HepG2 (cell line): Measurements from ENCODE around the gene RNU11. TPM values are rescaled to one million over a fixed set of nuclear protein-coding genes. Genes with fewer than 3 reads are reported as not detected.
A peak's percentile ranks its signal among the peaks of the same experiment; 100 is the strongest.

ENCODE experiments used
- ATF3 ChIP-seq: sonication (generic); formaldehyde crosslinking; IDR thresholded peaks from 2 replicates; pipeline ENCODE4 v1.4.0; 2020; ENCODE audit warnings: missing genetic modification reagents
- CREB1 ChIP-seq, 2 experiments: fragments of 450-650 bp in 1 of 2; IDR thresholded peaks; 2 replicates each; pipeline ENCODE4 v1.6.1; 2016 to 2017; ENCODE audit warnings: control low read depth in 1 of 2, mild to moderate bottlenecking in 1 of 2, missing compliant biosample characterization in 1 of 2, missing genetic modification characterization in 1 of 2
- CSRNP1 ChIP-seq: sonication (generic); formaldehyde crosslinking; IDR thresholded peaks from 2 replicates; pipeline ENCODE4 v1.8.1; 2023; ENCODE audit warnings: mild to moderate bottlenecking, missing genetic modification reagents
- HCFC1 ChIP-seq: fragments of 150-350 bp; IDR thresholded peaks from 2 replicates; pipeline ENCODE4 v1.6.1; 2014; ENCODE audit warnings: low read depth, low read length
- HNRNPUL1 ChIP-seq: fragments of 200-400 bp; formaldehyde crosslinking; IDR thresholded peaks from 2 replicates; pipeline ENCODE4 v1.6.1; 2017; ENCODE audit warnings: low read depth, mild to moderate bottlenecking, low read length, moderate library complexity
- JARID2 ChIP-seq: sonication (generic); formaldehyde crosslinking; IDR thresholded peaks from 2 replicates; pipeline ENCODE4 v1.8.1; 2023; ENCODE audit warnings: missing genetic modification reagents, inconsistent platforms; ENCODE audit not compliant: insufficient replicate concordance
- MNT ChIP-seq: fragments of 450-650 bp; IDR thresholded peaks from 2 replicates; pipeline ENCODE4 v1.6.1; 2016
- PBX3 ChIP-seq: sonication (generic); formaldehyde crosslinking; IDR thresholded peaks from 2 replicates; pipeline ENCODE4 v1.8.1; 2023; ENCODE audit warnings: missing genetic modification reagents, inconsistent platforms, borderline replicate concordance
- SMAD1 ChIP-seq: sonication (generic); formaldehyde crosslinking; IDR thresholded peaks from 2 replicates; pipeline ENCODE4 v1.4.0; 2020; ENCODE audit warnings: missing genetic modification reagents, low read depth, mild to moderate bottlenecking, borderline replicate concordance
- THAP11 ChIP-seq: IDR thresholded peaks from 2 replicates; pipeline ENCODE4 v1.6.1; 2016; ENCODE audit warnings: missing biosample characterization, missing genetic modification reagents
- ZBTB8A ChIP-seq: sonication (generic); formaldehyde crosslinking; IDR thresholded peaks from 2 replicates; pipeline ENCODE4 v1.4.0; 2020; ENCODE audit warnings: mild to moderate bottlenecking, low read depth, missing genetic modification reagents, borderline replicate concordance
- ZFP90 ChIP-seq: sonication (generic); formaldehyde crosslinking; IDR thresholded peaks from 2 replicates; pipeline ENCODE4 v1.8.0; 2022; ENCODE audit warnings: missing genetic modification reagents, mild to moderate bottlenecking, inconsistent platforms, borderline replicate concordance
- ZNF704 ChIP-seq: sonication (generic); formaldehyde crosslinking; IDR thresholded peaks from 2 replicates; pipeline ENCODE4 v1.8.1; 2023; ENCODE audit warnings: mild to moderate bottlenecking, inconsistent platforms, moderate library complexity, missing genetic modification reagents, borderline replicate concordance
- ZNF800 ChIP-seq: sonication (generic); formaldehyde crosslinking; IDR thresholded peaks from 2 replicates; pipeline ENCODE4 v1.4.0; 2020; ENCODE audit warnings: missing genetic modification reagents
- polyA plus RNA-seq, 8 experiments: library from polyadenylated mRNA; depleted of rRNA in 3 of 8; stranded (reverse) in 7 of 8; unstranded in 1 of 8; fragments of >200 nt; fragmentation: Illumina TruSeq in 4 of 8; extraction: Trizol in 4 of 8; gene quantifications; 2 replicates each; pipeline versions ENCODE4 v1.2.1 to v1.2.3, GENCODE V29; 2011 to 2016; ENCODE audit warnings: low read depth in 4 of 8, missing spikeins in 1 of 8, mixed read lengths in 1 of 8; ENCODE audit not compliant: insufficient read depth in 1 of 8
- total RNA-seq, 5 experiments: library from RNA; depleted of rRNA; stranded (reverse); fragments of >200 nt; fragmentation: Illumina TruSeq; extraction: Trizol; gene quantifications; 2 replicates each; pipeline ENCODE4 v1.2.3, GENCODE V29; 2016; ENCODE audit warnings: low read depth in 1 of 5

The RNU11 gene
- total and polyA plus RNA-seq, 2 of the 13 experiments (the other 11 are each of a cell fraction or from before 2014, with no cell fraction given): not detected

- TF ChIP-seq PBX3 (CRISPR knock-in tag) (no peak), MNT (peak; percentile 95), CSRNP1 (CRISPR knock-in tag) (peak; percentile 89), ZNF704 (peak; percentile 71; the same call in 1 of the 2 replicates), ZBTB8A (CRISPR knock-in tag) (no peak), THAP11 (CRISPR knock-in tag) (peak; percentile 92), ZNF800 (CRISPR knock-in tag) (0 out of 2 replicates have a peak, but pooled peaks have one; percentile 72), ATF3 (CRISPR knock-in tag) (peak; percentile 22; the same call in 1 of the 2 replicates), HCFC1 (peak; percentile 49), HNRNPUL1 (no peak), ZFP90 (CRISPR knock-in tag) (peak; percentile 90; the same call in 1 of the 2 replicates), SMAD1 (CRISPR knock-in tag) (no peak; the same call in 1 of the 2 replicates), CREB1 (IDR thresholded peaks at IDR 0.05) (peak; percentile 55), CREB1 (CRISPR knock-in tag; IDR thresholded peaks at IDR 0.05) (peak; percentile 84), JARID2 (CRISPR knock-in tag) (peak; percentile 60)
Measured at GRCh38 chr1:28642847-28643635, 5.4 kb upstream of the RNU11 start, which contains the start of gene TAF12 (continued).
